NCI-H2107 treated with DMSO at 0.1 percent for 48 hours (cell line): ENCODE measurements around the gene NAALADL2.

Source experiments
- DNase-seq: peaks from one replicate; lab custom pipeline; 2025; ENCODE audit not compliant: unreplicated experiment; lab: John Stamatoyannopoulos, UW

Gene NAALADL2

GRCh38 chr3:175295248-175296130 is 436.4 kb downstream of the NAALADL2 start:
- DNase-seq = no peak

GRCh38 chr3:175297216-175297615 is 438.1 kb downstream of the NAALADL2 start:
- DNase-seq = no peak

GRCh38 chr3:175301741-175302140 is 442.6 kb downstream of the NAALADL2 start:
- no peak for DNase-seq

GRCh38 chr3:175304404-175304803 is 445.3 kb downstream of the NAALADL2 start:
- DNase-seq = no peak

GRCh38 chr3:175307642-175308041 is 448.5 kb downstream of the NAALADL2 start:
- DNase-seq = no peak

- peak; percentile 42 for DNase-seq
Measured at GRCh38 chr3:175308097-175308496, 449.0 kb downstream of the NAALADL2 start.

GRCh38 chr3:175310046-175310445 is 450.9 kb downstream of the NAALADL2 start:
- no peak for DNase-seq

GRCh38 chr3:175311404-175311803 is 452.3 kb downstream of the NAALADL2 start:
- DNase-seq = no peak

- no peak for DNase-seq
Measured at GRCh38 chr3:175311946-175312345, 452.8 kb downstream of the NAALADL2 start.

GRCh38 chr3:175312791-175313190 is 453.7 kb downstream of the NAALADL2 start:
- DNase-seq = no peak

GRCh38 chr3:175316799-175317198 is 457.7 kb downstream of the NAALADL2 start:
- no peak for DNase-seq

- DNase-seq = no peak
Measured at GRCh38 chr3:175325440-175325839, 466.3 kb downstream of the NAALADL2 start.

GRCh38 chr3:175326041-175326440 is 466.9 kb downstream of the NAALADL2 start:
- DNase-seq = no peak

GRCh38 chr3:175329373-175329772 is 470.2 kb downstream of the NAALADL2 start:
- no peak for DNase-seq

- peak; percentile 59 for DNase-seq
Measured at GRCh38 chr3:175335229-175335628, 476.1 kb downstream of the NAALADL2 start.

GRCh38 chr3:175336406-175337133 is 477.4 kb downstream of the NAALADL2 start:
- peak; percentile 88 for DNase-seq

GRCh38 chr3:175337631-175338030 is 478.5 kb downstream of the NAALADL2 start:
- no peak for DNase-seq

GRCh38 chr3:175338775-175339535 is 479.8 kb downstream of the NAALADL2 start:
- no peak for DNase-seq

- DNase-seq = no peak
Measured at GRCh38 chr3:175340338-175341015, 481.3 kb downstream of the NAALADL2 start.

- no peak for DNase-seq
Measured at GRCh38 chr3:175342196-175342595, 483.1 kb downstream of the NAALADL2 start.

GRCh38 chr3:175343946-175344345 is 484.8 kb downstream of the NAALADL2 start:
- DNase-seq = no peak
